ENCODE results near the gene ACSL3.
A peak's percentile ranks its signal among the peaks of the same experiment; 100 is the strongest.

The ACSL3 gene

GRCh38 chr2:222944552-222944951 is 83.7 kb downstream of the ACSL3 start:
- DNase-seq, result no peak

GRCh38 chr2:222944971-222945740 is 84.3 kb downstream of the ACSL3 start:
- no peak for DNase-seq

GRCh38 chr2:222945887-222946286 is 85.1 kb downstream of the ACSL3 start:
- no peak for DNase-seq

GRCh38 chr2:222946700-222947287 is 86.0 kb downstream of the ACSL3 start:
- DNase-seq, result no peak

- no peak for DNase-seq
Observed at GRCh38 chr2:222949073-222949472, 88.2 kb downstream of the ACSL3 start.

GRCh38 chr2:222949690-222950323 is 89.0 kb downstream of the ACSL3 start:
- no peak for DNase-seq

- DNase-seq, result no peak
Observed at GRCh38 chr2:222950638-222951285, 89.9 kb downstream of the ACSL3 start.

- peak; percentile 12 to 76 for DNase-seq
Observed at GRCh38 chr2:222952204-222952603, 91.4 kb downstream of the ACSL3 start.

- no peak for DNase-seq
Observed at GRCh38 chr2:222955008-222955407, 94.2 kb downstream of the ACSL3 start.

- DNase-seq, result no peak
Observed at GRCh38 chr2:222959358-222959757, 98.5 kb downstream of the ACSL3 start.

GRCh38 chr2:222960126-222960525 is 99.3 kb downstream of the ACSL3 start:
- DNase-seq, result no peak

- DNase-seq, result no peak
Observed at GRCh38 chr2:222963641-222964040, 102.8 kb downstream of the ACSL3 start.

- no peak for DNase-seq
Observed at GRCh38 chr2:222964376-222965031, 103.7 kb downstream of the ACSL3 start.

GRCh38 chr2:222965555-222965954 is 104.7 kb downstream of the ACSL3 start:
- no peak for DNase-seq

- DNase-seq, result no peak
Observed at GRCh38 chr2:222968550-222969155, 107.8 kb downstream of the ACSL3 start.

GRCh38 chr2:222969491-222969890 is 108.7 kb downstream of the ACSL3 start:
- DNase-seq, result no peak

- DNase-seq, result no peak
Observed at GRCh38 chr2:222972420-222972819, 111.6 kb downstream of the ACSL3 start.

GRCh38 chr2:222973237-222973636 is 112.4 kb downstream of the ACSL3 start:
- no peak for DNase-seq

- no peak for DNase-seq
Observed at GRCh38 chr2:222973733-222974132, 112.9 kb downstream of the ACSL3 start.

GRCh38 chr2:222976521-222977061 is 115.8 kb downstream of the ACSL3 start:
- no peak for DNase-seq

GRCh38 chr2:222977121-222977520 is 116.3 kb downstream of the ACSL3 start:
- no peak for DNase-seq

GRCh38 chr2:222978850-222979249 is 118.0 kb downstream of the ACSL3 start:
- DNase-seq, result no peak
